Measurements from ENCODE around the gene CEL. TPM values are rescaled to one million over a fixed set of nuclear protein-coding genes. Genes with fewer than 3 reads are reported as not detected.
"Not testable (repeated sequence)": the region's sequence is repeated elsewhere in the genome, so short reads cannot be mapped to it uniquely, and the experiment has no call there.

CEL gene
- total RNA-seq, 1 experiment from 2014 or later: 0.71 TPM

DNA sequence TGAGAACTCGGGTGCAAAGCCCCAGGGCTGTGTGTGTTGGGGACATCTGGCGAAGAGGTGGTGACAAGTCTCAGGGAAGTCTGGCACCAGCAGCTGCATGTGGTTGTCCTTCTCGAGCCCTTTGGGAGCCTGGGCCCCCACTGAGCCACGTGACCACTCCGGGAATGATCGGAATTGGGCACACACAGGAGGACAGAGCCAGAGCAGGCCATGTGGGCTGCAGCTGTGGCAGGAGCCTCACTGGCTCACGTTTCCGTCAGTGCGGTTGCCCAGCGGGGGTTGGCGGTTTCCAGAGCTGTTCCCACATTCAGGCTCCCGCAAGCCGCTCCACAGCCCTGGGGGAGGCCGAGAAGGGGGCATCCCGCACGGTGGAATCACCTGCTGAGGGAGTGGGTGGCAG lies 6.8 kb upstream of the CEL start:
- Histone ChIP-seq H3K27ac (peak overlapping the region; percentile 83), H3K27me3 (no peaks in the 10 kb centered on the region), H3K4me1 (peaks cover 51% of the 10 kb centered on the region), H3K9me3 (replicated peaks) (no peaks in the 10 kb centered on the region), H3K36me3 (peaks cover 63% of the 10 kb centered on the region), H3K4me3 (no peak overlapping the region)
- DNase-seq: peak; percentile 98

DNA sequence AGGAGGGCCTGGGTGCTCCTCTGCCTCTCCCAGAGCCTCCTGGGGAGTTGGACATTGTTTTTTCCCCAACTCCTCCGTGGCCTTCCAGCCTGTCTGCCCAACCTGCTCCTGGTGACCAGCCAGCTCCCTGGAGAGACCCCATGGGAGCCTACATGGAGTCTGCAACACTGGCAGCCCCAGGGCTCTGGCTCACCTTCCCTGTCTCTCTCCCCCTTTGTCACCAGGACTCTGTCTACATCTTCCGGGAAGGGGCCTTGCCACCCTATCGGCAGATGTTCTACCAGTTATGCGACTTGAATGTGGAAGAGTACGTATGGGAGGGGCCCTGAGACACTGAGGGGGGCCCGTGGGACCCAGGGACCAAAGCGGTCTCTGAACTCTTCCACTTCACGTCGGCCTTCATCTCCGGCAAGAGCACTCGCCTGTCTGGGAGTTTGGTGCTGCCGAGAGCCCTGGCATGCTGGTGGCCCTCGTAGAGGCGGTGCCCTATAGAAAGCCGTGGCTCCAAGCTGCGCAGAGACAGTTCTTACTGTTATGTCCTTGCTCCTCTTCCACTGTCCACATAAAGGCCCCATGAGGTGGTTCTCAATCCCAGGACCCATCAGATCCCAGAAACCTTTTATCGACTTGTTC lies 5.9 kb upstream of the CEL start:
- Histone ChIP-seq H3K36me3 (peaks cover 63% of the 10 kb centered on the region), H3K27me3 (no peaks in the 10 kb centered on the region), H3K4me3 (no peak overlapping the region), H3K27ac (peak overlapping the region; percentile 83), H3K9me3 (replicated peaks) (no peaks in the 10 kb centered on the region), H3K4me1 (peaks cover 47% of the 10 kb centered on the region)
- no peak for DNase-seq

DNA sequence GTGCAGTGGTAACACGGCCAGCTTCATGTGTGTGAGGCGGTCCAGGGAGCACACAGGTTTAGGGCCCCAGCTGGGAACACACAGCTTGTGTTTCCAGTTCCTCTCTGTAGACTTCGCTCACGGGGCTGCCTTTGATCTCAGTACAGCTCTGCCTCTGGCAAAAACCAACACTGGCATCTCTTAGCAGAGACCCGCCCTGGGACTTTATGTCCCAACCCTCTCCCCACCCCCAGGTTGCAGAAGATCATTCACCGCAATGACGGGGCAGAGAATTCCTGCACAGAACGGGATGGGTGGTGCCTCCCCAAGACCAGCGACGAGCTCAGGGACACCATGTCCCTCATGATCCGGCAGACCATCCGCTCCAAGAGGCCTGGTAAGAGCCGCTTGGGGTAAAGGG lies 5.2 kb upstream of the CEL start:
- Histone ChIP-seq H3K4me1 (peaks cover 41% of the 10 kb centered on the region), H3K4me3 (no peak overlapping the region), H3K9me3 (replicated peaks) (no peaks in the 10 kb centered on the region), H3K36me3 (peaks cover 58% of the 10 kb centered on the region), H3K27me3 (no peaks in the 10 kb centered on the region), H3K27ac (no peak overlapping the region)
- DNase-seq: no peak

DNA sequence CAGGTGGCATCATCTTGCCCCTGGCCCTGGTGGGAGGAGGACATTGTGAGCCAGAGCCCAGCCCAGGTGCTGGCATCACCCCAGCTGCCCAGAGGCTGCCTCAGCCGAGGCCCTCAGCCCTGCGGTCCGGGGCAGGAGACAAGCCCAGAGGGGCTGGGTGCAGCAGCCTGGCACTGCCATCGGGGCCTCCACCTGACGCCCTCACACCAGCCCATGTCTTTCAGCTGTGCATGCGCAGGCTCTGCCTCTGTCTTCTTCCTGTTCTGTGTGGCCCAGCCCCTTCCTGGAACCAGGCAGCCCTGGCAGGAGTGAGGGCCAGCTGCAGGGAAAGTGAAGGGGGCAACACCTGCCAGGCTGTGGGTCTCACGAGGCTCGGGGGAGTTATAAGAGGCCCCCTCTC lies 4.8 kb upstream of the CEL start:
- H3K36me3 ChIP-seq: peaks cover 55% of the 10 kb centered on the region
- no peaks in the 10 kb centered on the region for H3K9me3 ChIP-seq (replicated peaks)
- H3K27ac ChIP-seq: no peak overlapping the region
- H3K27me3 ChIP-seq: no peaks in the 10 kb centered on the region
- no peak for DNase-seq
- no peak overlapping the region for H3K4me3 ChIP-seq
- peaks cover 36% of the 10 kb centered on the region for H3K4me1 ChIP-seq

DNA sequence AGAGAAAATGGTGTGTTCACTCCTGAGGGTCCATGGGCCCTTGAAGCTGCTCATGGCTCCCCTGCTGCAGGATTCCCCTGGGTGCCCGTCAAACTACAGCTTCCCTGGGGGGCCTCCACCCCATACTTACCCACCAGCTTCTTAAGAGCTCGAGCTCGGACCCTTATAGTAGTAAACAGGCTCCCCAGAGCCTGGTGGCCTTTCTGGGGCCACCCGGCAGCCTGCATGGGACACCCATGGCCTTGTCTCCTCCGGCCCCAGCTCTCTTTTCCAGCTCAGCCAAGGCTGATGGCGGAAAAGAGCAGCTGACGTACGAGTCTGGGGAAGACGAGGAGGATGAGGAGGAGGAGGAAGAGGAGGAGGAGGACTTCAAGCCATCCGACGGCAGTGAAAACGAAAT lies 4.2 kb upstream of the CEL start:
- no peak overlapping the region for H3K4me3 ChIP-seq
- DNase-seq: no peak
- no peaks in the 10 kb centered on the region for H3K9me3 ChIP-seq (replicated peaks)
- no peaks in the 10 kb centered on the region for H3K27me3 ChIP-seq
- peaks cover 34% of the 10 kb centered on the region for H3K4me1 ChIP-seq
- no peak overlapping the region for H3K27ac ChIP-seq
- peaks cover 52% of the 10 kb centered on the region for H3K36me3 ChIP-seq

DNA sequence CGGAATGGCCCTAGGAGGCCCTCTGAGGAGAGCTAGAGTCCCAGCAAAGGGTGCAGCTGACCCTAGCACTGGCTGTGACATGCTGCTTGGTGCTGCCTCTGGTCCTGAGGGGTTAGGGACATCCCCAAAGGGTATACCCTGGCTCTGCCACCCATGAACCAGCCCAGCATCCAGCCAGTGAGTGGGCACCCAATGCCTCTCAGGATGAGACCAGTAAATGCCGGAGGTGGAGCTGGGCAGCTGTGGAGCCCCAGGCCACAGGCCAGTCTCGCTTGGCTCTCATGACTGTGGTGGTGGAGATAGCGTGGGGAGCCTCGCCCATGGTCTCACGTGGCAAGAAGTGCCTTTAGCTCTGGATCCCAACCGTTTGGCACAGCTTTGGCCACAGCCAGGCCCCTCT lies 3.7 kb upstream of the CEL start:
- peaks cover 34% of the 10 kb centered on the region for H3K4me1 ChIP-seq
- no peaks in the 10 kb centered on the region for H3K27me3 ChIP-seq
- no peaks in the 10 kb centered on the region for H3K9me3 ChIP-seq (replicated peaks)
- no peak for DNase-seq
- peaks cover 47% of the 10 kb centered on the region for H3K36me3 ChIP-seq
- H3K4me3 ChIP-seq: no peak overlapping the region
- no peak overlapping the region for H3K27ac ChIP-seq

DNA sequence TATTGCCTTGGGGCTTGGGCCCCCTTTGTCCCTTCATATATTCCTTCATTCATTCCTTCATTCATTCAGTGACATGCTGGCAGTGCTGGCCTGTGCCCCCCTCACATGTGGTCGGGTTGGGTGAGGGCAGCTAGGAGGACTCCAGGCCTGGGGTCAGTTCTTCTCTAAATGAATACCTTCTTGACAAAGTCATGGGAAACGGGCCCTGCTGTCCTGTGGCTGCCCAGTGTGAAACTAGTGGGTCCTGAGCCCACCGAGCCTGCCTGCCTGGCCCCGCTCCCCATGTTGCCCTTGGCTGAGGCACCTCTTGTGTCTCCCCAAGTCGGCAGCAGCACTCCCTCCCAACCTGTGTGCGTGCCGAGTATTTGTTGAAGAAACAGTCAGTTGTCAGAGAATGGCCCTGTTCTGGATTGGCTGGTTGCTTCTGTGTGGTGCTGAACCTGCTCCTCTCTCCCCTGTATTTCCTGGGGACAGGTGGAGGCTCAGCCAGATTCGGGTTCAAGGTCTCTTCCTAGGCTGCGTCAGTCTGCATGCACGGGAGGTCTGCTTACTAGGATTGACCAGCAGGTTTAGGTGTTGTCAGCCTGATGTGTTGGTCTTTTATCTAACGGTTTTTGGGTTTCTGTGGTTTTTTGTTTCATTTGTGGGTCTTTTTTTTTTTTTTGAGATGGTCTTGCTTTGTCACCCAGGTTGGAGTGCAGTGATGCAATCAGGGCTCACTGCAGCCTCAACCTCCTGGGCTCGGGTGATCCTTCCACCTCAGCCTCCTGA lies 3.0 kb upstream of the CEL start:
- Histone ChIP-seq H3K27me3 (no peaks in the 10 kb centered on the region), H3K36me3 (peaks cover 44% of the 10 kb centered on the region), H3K4me1 (peaks cover 32% of the 10 kb centered on the region), H3K4me3 (no peak overlapping the region), H3K27ac (no peak overlapping the region), H3K9me3 (replicated peaks) (no peaks in the 10 kb centered on the region)
- DNase-seq: no peak

DNA sequence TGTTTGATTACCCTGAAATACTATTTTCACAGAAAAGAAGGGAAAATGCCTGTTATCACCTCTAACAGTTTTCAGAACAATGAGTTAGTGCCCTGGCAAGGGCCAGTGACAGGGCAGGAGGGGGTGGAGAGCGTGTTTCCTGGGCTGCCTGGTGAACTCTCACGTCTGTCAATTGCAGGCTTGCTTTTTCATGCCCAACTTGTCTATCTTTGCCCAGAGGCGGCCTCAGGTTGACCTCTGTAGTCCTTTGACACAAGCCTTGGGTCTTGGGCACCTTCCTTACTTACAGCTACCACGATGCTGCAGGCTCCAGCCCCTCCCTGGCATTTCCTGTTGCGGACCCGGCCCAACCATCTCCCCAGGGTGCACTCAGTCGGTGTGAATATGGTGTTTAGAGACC lies 2.2 kb upstream of the CEL start:
- no peaks in the 10 kb centered on the region for H3K9me3 ChIP-seq (replicated peaks)
- H3K27ac ChIP-seq: no peak overlapping the region
- H3K36me3 ChIP-seq: peaks cover 35% of the 10 kb centered on the region
- no peak for DNase-seq
- H3K27me3 ChIP-seq: no peaks in the 10 kb centered on the region
- no peak overlapping the region for H3K4me3 ChIP-seq
- peaks cover 24% of the 10 kb centered on the region for H3K4me1 ChIP-seq

DNA sequence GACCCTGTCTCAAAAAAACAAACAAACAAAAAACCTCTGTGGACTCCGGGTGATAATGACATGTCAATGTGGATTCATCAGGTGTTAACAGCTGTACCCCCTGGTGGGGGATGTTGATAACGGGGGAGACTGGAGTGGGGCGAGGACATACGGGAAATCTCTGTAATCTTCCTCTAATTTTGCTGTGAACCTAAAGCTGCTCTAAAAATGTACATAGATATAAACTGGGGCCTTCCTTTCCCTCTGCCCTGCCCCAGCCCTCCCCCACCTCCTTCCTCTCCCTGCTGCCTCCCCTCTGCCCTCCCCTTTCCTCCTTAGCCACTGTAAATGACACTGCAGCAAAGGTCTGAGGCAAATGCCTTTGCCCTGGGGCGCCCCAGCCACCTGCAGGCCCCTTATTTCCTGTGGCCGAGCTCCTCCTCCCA lies 1.4 kb upstream of the CEL start:
- Histone ChIP-seq H3K9me3 (replicated peaks) (no peaks in the 10 kb centered on the region), H3K36me3 (peaks cover 33% of the 10 kb centered on the region), H3K4me1 (peaks cover 17% of the 10 kb centered on the region), H3K27ac (no peak overlapping the region), H3K27me3 (no peaks in the 10 kb centered on the region), H3K4me3 (no peak overlapping the region)
- no peak for DNase-seq

DNA sequence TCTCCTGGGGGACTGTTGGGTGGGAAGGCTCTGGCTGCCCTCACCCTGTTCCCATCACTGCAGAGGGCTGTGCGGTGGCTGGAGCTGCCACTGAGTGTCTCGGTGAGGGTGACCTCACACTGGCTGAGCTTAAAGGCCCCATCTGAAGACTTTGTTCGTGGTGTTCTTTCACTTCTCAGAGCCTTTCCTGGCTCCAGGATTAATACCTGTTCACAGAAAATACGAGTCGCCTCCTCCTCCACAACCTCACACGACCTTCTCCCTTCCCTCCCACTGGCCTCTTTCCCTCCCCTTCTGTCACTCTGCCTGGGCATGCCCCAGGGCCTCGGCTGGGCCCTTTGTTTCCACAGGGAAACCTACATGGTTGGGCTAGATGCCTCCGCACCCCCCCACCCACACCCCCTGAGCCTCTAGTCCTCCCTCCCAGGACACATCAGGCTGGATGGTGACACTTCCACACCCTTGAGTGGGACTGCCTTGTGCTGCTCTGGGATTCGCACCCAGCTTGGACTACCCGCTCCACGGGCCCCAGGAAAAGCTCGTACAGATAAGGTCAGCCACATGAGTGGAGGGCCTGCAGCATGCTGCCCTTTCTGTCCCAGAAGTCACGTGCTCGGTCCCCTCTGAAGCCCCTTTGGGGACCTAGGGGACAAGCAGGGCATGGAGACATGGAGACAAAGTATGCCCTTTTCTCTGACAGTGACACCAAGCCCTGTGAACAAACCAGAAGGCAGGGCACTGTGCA lies 590 bp upstream of the CEL start:
- H3K4me3 ChIP-seq; DNase-seq; H3K27ac ChIP-seq; H3K9me3 ChIP-seq (replicated peaks); H3K27me3 ChIP-seq: not testable (repeated sequence)
- peaks cover 10% of the 10 kb centered on the region for H3K4me1 ChIP-seq
- H3K36me3 ChIP-seq: peaks cover 25% of the 10 kb centered on the region

DNA sequence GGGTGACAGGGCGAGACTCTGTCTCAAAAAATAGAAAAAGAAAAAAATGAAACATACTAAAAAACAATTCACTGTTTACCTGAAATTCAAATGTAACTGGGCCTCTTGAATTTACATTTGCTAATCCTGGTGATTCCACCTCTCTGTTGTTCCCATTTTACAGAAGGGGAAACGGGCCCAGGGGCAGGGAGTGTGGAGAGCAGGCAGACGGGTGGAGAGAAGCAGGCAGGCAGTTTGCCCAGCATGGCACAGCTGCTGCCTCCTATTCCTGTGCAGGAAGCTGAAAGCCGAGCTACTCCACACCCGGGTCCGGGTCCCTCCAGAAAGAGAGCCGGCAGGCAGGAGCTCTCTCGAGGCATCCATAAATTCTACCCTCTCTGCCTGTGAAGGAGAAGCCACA lies 788 bp downstream of the CEL start:
- Histone ChIP-seq H3K4me1 (peaks cover 10% of the 10 kb centered on the region), H3K36me3 (peaks cover 11% of the 10 kb centered on the region)
- not testable (repeated sequence) for H3K4me3 ChIP-seq; H3K27me3 ChIP-seq; H3K27ac ChIP-seq; H3K9me3 ChIP-seq (replicated peaks); DNase-seq

DNA sequence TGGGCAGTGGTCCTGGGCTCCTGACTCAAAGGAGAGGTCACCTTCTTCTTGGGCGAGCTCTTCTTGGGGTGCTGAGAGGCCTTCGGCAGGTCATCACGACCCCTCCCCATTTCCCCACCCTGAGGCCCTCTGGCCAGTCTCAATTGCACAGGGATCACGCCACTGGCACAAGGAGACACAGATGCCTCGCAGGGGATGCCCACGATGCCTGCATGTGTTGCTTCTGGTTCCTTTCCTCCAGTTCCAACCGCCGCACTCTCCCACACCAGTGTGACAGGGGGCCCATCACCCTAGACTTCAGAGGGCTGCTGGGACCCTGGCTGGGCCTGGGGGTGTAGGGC lies 1.3 kb downstream of the CEL start:
- no peak overlapping the region for H3K27ac ChIP-seq
- H3K4me3 ChIP-seq: no peak overlapping the region
- peaks cover 7% of the 10 kb centered on the region; the same call in 1 of the 2 replicates for H3K36me3 ChIP-seq
- peaks cover 10% of the 10 kb centered on the region for H3K4me1 ChIP-seq
- no peaks in the 10 kb centered on the region for H3K27me3 ChIP-seq
- H3K9me3 ChIP-seq (replicated peaks): no peaks in the 10 kb centered on the region
- no peak for DNase-seq

DNA sequence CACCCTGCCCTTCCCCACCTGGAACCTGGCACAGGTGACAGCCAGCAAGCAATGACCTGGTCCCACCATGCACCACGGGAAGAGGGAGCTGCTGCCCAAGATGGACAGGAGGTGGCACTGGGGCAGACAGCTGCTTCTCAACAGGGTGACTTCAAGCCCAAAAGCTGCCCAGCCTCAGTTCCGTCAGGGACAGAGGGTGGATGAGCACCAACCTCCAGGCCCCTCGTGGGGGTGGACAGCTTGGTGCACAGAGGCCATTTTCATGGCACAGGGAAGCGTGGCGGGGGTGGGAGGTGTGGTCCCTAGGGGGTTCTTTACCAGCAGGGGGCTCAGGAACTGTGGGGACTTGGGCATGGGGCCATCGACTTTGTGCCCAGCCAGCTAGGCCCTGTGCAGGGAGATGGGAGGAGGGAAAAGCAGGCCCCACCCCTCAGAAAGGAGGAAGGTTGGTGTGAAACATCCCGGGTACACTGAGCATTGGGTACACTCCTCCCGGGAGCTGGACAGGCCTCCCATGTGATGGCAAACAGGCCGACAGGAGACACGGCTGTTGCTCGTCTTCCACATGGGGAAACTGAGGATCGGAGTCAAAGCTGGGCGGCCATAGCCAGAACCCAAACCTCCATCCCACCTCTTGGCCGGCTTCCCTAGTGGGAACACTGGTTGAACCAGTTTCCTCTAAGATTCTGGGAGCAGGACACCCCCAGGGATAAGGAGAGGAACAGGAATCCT lies 1.9 kb downstream of the CEL start:
- peaks cover 4% of the 10 kb centered on the region; the same call in 1 of the 2 replicates for H3K36me3 ChIP-seq
- peaks cover 10% of the 10 kb centered on the region for H3K4me1 ChIP-seq

DNA sequence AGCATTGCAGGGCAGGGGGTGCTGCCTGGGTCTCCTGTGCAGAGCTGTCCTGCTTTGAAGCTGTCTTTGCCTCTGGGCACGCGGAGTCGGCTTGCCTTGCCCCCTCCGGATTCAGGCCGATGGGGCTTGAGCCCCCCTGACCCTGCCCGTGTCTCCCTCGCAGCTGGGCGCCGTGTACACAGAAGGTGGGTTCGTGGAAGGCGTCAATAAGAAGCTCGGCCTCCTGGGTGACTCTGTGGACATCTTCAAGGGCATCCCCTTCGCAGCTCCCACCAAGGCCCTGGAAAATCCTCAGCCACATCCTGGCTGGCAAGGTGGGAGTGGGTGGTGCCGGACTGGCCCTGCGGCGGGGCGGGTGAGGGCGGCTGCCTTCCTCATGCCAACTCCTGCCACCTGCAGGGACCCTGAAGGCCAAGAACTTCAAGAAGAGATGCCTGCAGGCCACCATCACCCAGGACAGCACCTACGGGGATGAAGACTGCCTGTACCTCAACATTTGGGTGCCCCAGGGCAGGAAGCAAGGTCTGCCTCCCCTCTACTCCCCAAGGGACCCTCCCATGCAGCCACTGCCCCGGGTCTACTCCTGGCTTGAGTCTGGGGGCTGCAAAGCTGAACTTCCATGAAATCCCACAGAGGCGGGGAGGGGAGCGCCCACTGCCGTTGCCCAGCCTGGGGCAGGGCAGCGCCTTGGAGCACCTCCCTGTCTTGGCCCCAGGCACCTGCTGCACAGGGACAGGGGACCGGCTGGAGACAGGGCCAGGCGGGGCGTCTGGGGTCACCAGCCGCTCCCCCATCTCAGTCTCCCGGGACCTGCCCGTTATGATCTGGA lies 2.7 kb downstream of the CEL start:
- no peak for DNase-seq
- no peaks in the 10 kb centered on the region for H3K9me3 ChIP-seq (replicated peaks)
- no peaks in the 10 kb centered on the region for H3K27me3 ChIP-seq
- peaks cover 7% of the 10 kb centered on the region for H3K4me1 ChIP-seq
- H3K36me3 ChIP-seq: peaks cover under 1% of the 10 kb centered on the region; the same call in 1 of the 2 replicates
- no peak overlapping the region for H3K4me3 ChIP-seq
- no peak overlapping the region for H3K27ac ChIP-seq

More for the DNA sequence above, 1.9 kb downstream of the CEL start:
- H3K4me3 ChIP-seq: no peak overlapping the region
- no peak for DNase-seq
- no peaks in the 10 kb centered on the region for H3K9me3 ChIP-seq (replicated peaks)
- no peaks in the 10 kb centered on the region for H3K27me3 ChIP-seq
- no peak overlapping the region for H3K27ac ChIP-seq

All from SJCRH30 (cell line).